ENCODE data around the gene SLC25A26. TPM values are rescaled to one million over a fixed set of nuclear protein-coding genes. Genes with fewer than 3 reads are reported as not detected.

Gene SLC25A26
- total and polyA plus RNA-seq, 9 donors: 17.3 to 32.3 (median 22.6) TPM

GRCh38 chr3:66179793-66180192 is 41.0 kb upstream of the SLC25A26 start:
- no peaks in the 10 kb centered on the region for H3K27me3 ChIP-seq
- 83 to 87% (median 86%) methylated on average over 2 of the region's 2 CpGs for WGBS, 3 donors
- no peak for DNase-seq
- no peaks in the 10 kb centered on the region for H3K36me3 ChIP-seq
- no peaks in the 10 kb centered on the region for H3K4me1 ChIP-seq (ENCODE audit: insufficient read depth)
- no peak overlapping the region for H3K27ac ChIP-seq
- TF ChIP-seq POLR2A (IDR thresholded peaks at IDR 0.05) (no peak), CTCF (IDR thresholded peaks at IDR 0.05) (no peak), EP300 (IDR thresholded peaks at IDR 0.05) (no peak)
- intact Hi-C loops (cut with DNase I): no loop called here
- no peak overlapping the region for H3K4me3 ChIP-seq
- no peaks in the 10 kb centered on the region for H3K9me3 ChIP-seq

- DNase-seq: no peak
Observed at GRCh38 chr3:66181764-66182163, 39.0 kb upstream of the SLC25A26 start.

GRCh38 chr3:66182246-66182645 is 38.6 kb upstream of the SLC25A26 start:
- TF ChIP-seq EP300 (IDR thresholded peaks at IDR 0.05): no peak
- no peak for TF ChIP-seq CTCF (IDR thresholded peaks at IDR 0.05)
- no peak for TF ChIP-seq POLR2A (IDR thresholded peaks at IDR 0.05)
- H3K4me1 ChIP-seq (ENCODE audit: insufficient read depth): no peaks in the 10 kb centered on the region
- no peaks in the 10 kb centered on the region for H3K9me3 ChIP-seq
- no peaks in the 10 kb centered on the region for H3K27me3 ChIP-seq
- intact Hi-C loops (cut with DNase I): no loop called here
- DNase-seq: no peak
- H3K4me3 ChIP-seq: no peak overlapping the region
- 87 to 88% (median 87%) methylated on average over 6 of the region's 6 CpGs for WGBS, 3 donors
- H3K27ac ChIP-seq: no peak overlapping the region
- H3K36me3 ChIP-seq: no peaks in the 10 kb centered on the region

More at GRCh38 chr3:66181764-66182163, 39.0 kb upstream of the SLC25A26 start:
- Histone ChIP-seq H3K27me3 (no peaks in the 10 kb centered on the region), H3K9me3 (no peaks in the 10 kb centered on the region), H3K36me3 (no peaks in the 10 kb centered on the region), H3K27ac (no peak overlapping the region), H3K4me1 (ENCODE audit: insufficient read depth) (no peaks in the 10 kb centered on the region), H3K4me3 (no peak overlapping the region)
- TF ChIP-seq POLR2A (IDR thresholded peaks at IDR 0.05) (no peak), EP300 (IDR thresholded peaks at IDR 0.05) (no peak), CTCF (IDR thresholded peaks at IDR 0.05) (no peak)
- intact Hi-C loops (cut with DNase I): no loop called here
- 56 to 67% (median 65%) methylated on average over 6 of the region's 6 CpGs for WGBS, 3 donors

GRCh38 chr3:66186545-66186944 is 34.3 kb upstream of the SLC25A26 start:
- TF ChIP-seq POLR2A (IDR thresholded peaks at IDR 0.05): no peak
- no peak for TF ChIP-seq CTCF (IDR thresholded peaks at IDR 0.05)
- TF ChIP-seq EP300 (IDR thresholded peaks at IDR 0.05): no peak
- no peaks in the 10 kb centered on the region for H3K9me3 ChIP-seq
- no peaks in the 10 kb centered on the region for H3K27me3 ChIP-seq
- intact Hi-C loops (cut with DNase I): no loop called here
- H3K36me3 ChIP-seq: no peaks in the 10 kb centered on the region
- H3K4me1 ChIP-seq (ENCODE audit: insufficient read depth): no peaks in the 10 kb centered on the region
- H3K27ac ChIP-seq: no peak overlapping the region
- no peak for DNase-seq
- no peak overlapping the region for H3K4me3 ChIP-seq
